ENCODE measurements around the gene XYLT1. TPM values are rescaled to one million over a fixed set of nuclear protein-coding genes. Genes with fewer than 3 reads are reported as not detected.

Gene XYLT1
- polyA plus RNA-seq, 1 donor from 2014 or later: 3.3 TPM

- Histone ChIP-seq H3K4me3 (ENCODE audit: low read length) (no peak overlapping the region), H3K79me2 (replicated peaks; ENCODE audit: insufficient read depth, low read length) (peaks cover 8% of the 10 kb centered on the region), H3K4me2 (ENCODE audit: low read length) (no peak overlapping the region), H3K9me3 (ENCODE audit: low read length) (no peaks in the 10 kb centered on the region), H3K9ac (ENCODE audit: low read length) (no peak overlapping the region), H2AFZ (ENCODE audit: low read depth, low read length) (no peak overlapping the region), H3K9me2 (ENCODE audit: insufficient read depth, low read length) (no peaks in the 10 kb centered on the region), H3K27ac (ENCODE audit: low read length) (no peak overlapping the region), H3F3A (ENCODE audit: insufficient read depth, low read length, poor library complexity, severe bottlenecking) (no peaks in the 10 kb centered on the region), H4K20me1 (ENCODE audit: insufficient read depth) (no peaks in the 10 kb centered on the region), H3K27me3 (ENCODE audit: insufficient read depth, low read depth, low read length) (no peaks in the 10 kb centered on the region), H3K36me3 (ENCODE audit: insufficient read depth, low read length) (no peaks in the 10 kb centered on the region)
- TF ChIP-seq TAF1 (IDR thresholded peaks at IDR 0.05; ENCODE audit: low read depth): no peak
- TF ChIP-seq MXI1 (conservative IDR thresholded peaks at IDR 0.05; ENCODE audit: poor library complexity, severe bottlenecking): no peak
- no peak for TF ChIP-seq RAD21 (conservative IDR thresholded peaks at IDR 0.05)
- TF ChIP-seq POLR2AphosphoS5 (IDR thresholded peaks at IDR 0.05): no peak
- no peak for TF ChIP-seq EP300 (conservative IDR thresholded peaks at IDR 0.05; ENCODE audit: poor library complexity, severe bottlenecking)
- TF ChIP-seq SMC3 (conservative IDR thresholded peaks at IDR 0.05; ENCODE audit: poor library complexity): no peak
- TF ChIP-seq REST (IDR thresholded peaks at IDR 0.05; ENCODE audit: borderline replicate concordance): no peak
- no peak for TF ChIP-seq CTCF (IDR thresholded peaks at IDR 0.05; ENCODE audit: poor library complexity, severe bottlenecking)
- no peak for TF ChIP-seq EZH2 (IDR thresholded peaks at IDR 0.05; ENCODE audit: borderline replicate concordance, insufficient read depth, low read length, poor library complexity, severe bottlenecking)
These were observed 47.5 kb downstream of the XYLT1 start for GRCh38 chr16:17423221-17423620.

GRCh38 chr16:17420816-17421215 lies 49.9 kb downstream of the XYLT1 start:
- no peaks in the 10 kb centered on the region for H4K20me1 ChIP-seq (ENCODE audit: insufficient read depth)
- H3K79me2 ChIP-seq (replicated peaks; ENCODE audit: insufficient read depth, low read length): peaks cover 6% of the 10 kb centered on the region

More at GRCh38 chr16:17420816-17421215, 49.9 kb downstream of the XYLT1 start:
- Histone ChIP-seq H3K4me3 (ENCODE audit: low read length) (no peak overlapping the region), H3K27ac (ENCODE audit: low read length) (no peak overlapping the region), H3K9me2 (ENCODE audit: insufficient read depth, low read length) (no peaks in the 10 kb centered on the region), H2AFZ (ENCODE audit: low read depth, low read length) (no peak overlapping the region), H3F3A (ENCODE audit: insufficient read depth, low read length, poor library complexity, severe bottlenecking) (no peaks in the 10 kb centered on the region), H3K27me3 (ENCODE audit: insufficient read depth, low read depth, low read length) (no peaks in the 10 kb centered on the region), H3K9me3 (ENCODE audit: low read length) (no peaks in the 10 kb centered on the region), H3K4me2 (ENCODE audit: low read length) (no peak overlapping the region), H3K9ac (ENCODE audit: low read length) (no peak overlapping the region), H3K36me3 (ENCODE audit: insufficient read depth, low read length) (no peaks in the 10 kb centered on the region)
- TF ChIP-seq REST (IDR thresholded peaks at IDR 0.05; ENCODE audit: borderline replicate concordance): no peak
- TF ChIP-seq RAD21 (conservative IDR thresholded peaks at IDR 0.05): no peak
- TF ChIP-seq MXI1 (conservative IDR thresholded peaks at IDR 0.05; ENCODE audit: poor library complexity, severe bottlenecking): no peak
- no peak for TF ChIP-seq EZH2 (IDR thresholded peaks at IDR 0.05; ENCODE audit: borderline replicate concordance, insufficient read depth, low read length, poor library complexity, severe bottlenecking)
- TF ChIP-seq EP300 (conservative IDR thresholded peaks at IDR 0.05; ENCODE audit: poor library complexity, severe bottlenecking): no peak
- TF ChIP-seq TAF1 (IDR thresholded peaks at IDR 0.05; ENCODE audit: low read depth): no peak
- no peak for TF ChIP-seq SMC3 (conservative IDR thresholded peaks at IDR 0.05; ENCODE audit: poor library complexity)
- no peak for TF ChIP-seq CTCF (IDR thresholded peaks at IDR 0.05; ENCODE audit: poor library complexity, severe bottlenecking)
- TF ChIP-seq POLR2AphosphoS5 (IDR thresholded peaks at IDR 0.05): no peak
